Neutrophil (primary cell): ENCODE data around the gene SMOC2.

Source experiments
- H3K27ac ChIP-seq: fragments of 200-600 bp; sonication (generic); 2 replicates; pipeline ENCODE4 v1.5.1; 2016; ENCODE audit warnings: mild to moderate bottlenecking, moderate library complexity
- H3K27me3 ChIP-seq: fragments of 200-600 bp; sonication (generic); 2 replicates; pipeline ENCODE4 v1.6.0; 2016; ENCODE audit warnings: mild to moderate bottlenecking
- H3K36me3 ChIP-seq: fragments of 200-600 bp; sonication (generic); 2 replicates; pipeline ENCODE4 v1.5.1; 2017
- H3K4me1 ChIP-seq, 2 experiments: fragments of 200-600 bp in 1 of 2; sonication (generic) in 1 of 2; 1 replicate in 1 of 2; 2 replicates in 1 of 2; pipeline versions ENCODE4 v1.5.1 to v1.6.1; 2013 to 2016; ENCODE audit warnings: low read depth in 1 of 2, low read length in 1 of 2, mild to moderate bottlenecking in 1 of 2, moderate library complexity in 1 of 2; ENCODE audit not compliant: control insufficient read depth in 1 of 2, insufficient read depth in 1 of 2
- H3K4me3 ChIP-seq, 2 experiments: fragments of 200-600 bp in 1 of 2; sonication (generic) in 1 of 2; 1 replicate in 1 of 2; 2 replicates in 1 of 2; pipeline ENCODE4 v1.5.1; 2013 to 2016; ENCODE audit warnings: low read depth in 1 of 2, low read length in 1 of 2, mild to moderate bottlenecking in 1 of 2, moderate library complexity in 1 of 2
- H3K9me3 ChIP-seq: fragments of 200-600 bp; sonication (generic); 2 replicates; pipeline ENCODE4 v1.5.1; 2016
- TF ChIP-seq, protein P1 (sequence below): fragments of 200-600 bp; sonication (generic); IDR thresholded peaks from 2 replicates; pipeline ENCODE4 v1.5.1; 2016; ENCODE audit warnings: antibody characterized with exemption

SMOC2 gene

DNA sequence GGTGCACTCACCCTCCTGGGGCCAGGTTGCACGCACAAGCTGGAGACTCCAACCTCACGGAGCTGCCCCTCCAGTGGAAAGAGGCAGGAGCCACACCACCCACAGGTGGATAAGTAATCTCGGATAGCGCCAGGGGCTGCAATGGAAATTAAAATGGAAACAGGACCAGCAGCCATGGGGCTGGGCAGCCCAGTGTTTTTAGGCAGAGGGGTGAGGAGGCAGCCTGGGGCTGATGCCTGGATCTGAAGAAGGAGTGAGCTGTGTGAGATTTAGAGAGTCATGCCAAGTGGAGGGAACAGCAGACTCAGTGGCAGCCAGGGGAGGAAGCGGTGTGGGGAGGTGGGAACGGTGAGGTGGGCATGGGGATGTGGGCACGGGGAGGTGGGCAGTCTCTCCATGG, 275.6 kb downstream of the SMOC2 start:
- TF ChIP-seq, protein P1, sequence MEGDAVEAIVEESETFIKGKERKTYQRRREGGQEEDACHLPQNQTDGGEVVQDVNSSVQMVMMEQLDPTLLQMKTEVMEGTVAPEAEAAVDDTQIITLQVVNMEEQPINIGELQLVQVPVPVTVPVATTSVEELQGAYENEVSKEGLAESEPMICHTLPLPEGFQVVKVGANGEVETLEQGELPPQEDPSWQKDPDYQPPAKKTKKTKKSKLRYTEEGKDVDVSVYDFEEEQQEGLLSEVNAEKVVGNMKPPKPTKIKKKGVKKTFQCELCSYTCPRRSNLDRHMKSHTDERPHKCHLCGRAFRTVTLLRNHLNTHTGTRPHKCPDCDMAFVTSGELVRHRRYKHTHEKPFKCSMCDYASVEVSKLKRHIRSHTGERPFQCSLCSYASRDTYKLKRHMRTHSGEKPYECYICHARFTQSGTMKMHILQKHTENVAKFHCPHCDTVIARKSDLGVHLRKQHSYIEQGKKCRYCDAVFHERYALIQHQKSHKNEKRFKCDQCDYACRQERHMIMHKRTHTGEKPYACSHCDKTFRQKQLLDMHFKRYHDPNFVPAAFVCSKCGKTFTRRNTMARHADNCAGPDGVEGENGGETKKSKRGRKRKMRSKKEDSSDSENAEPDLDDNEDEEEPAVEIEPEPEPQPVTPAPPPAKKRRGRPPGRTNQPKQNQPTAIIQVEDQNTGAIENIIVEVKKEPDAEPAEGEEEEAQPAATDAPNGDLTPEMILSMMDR = no peak
- no peaks in the 10 kb centered on the region for H3K27me3 ChIP-seq
- H3K27ac ChIP-seq = no peak overlapping the region
- H3K9me3 ChIP-seq = no peaks in the 10 kb centered on the region
- H3K4me1 ChIP-seq = no peaks in the 10 kb centered on the region
- H3K4me3 ChIP-seq = no peak overlapping the region
- no peaks in the 10 kb centered on the region for H3K36me3 ChIP-seq

DNA sequence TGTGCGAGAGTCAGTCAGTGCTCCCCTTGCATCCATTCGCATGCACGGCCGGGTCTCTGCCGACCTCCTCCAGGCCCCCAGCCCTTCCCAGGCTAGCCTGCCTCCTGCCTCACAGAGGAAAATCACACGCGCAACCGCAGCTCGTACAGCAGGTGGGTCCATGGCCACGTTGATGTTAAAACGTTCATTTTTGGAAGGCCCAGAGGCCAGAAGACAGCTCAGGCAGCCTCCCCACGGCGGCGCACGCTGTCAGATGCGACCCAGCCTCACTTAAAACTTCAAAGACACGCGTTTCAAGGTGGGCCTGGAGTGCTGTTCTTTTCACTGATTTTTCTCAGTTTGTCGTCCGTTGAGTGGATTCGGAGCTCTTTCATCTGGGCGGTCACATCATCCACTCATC, 276.5 kb downstream of the SMOC2 start:
- H3K9me3 ChIP-seq = no peaks in the 10 kb centered on the region
- H3K27me3 ChIP-seq = no peaks in the 10 kb centered on the region
- no peaks in the 10 kb centered on the region for H3K4me1 ChIP-seq
- no peak overlapping the region for H3K4me3 ChIP-seq
- H3K27ac ChIP-seq = no peak overlapping the region
- TF ChIP-seq, protein P1 = no peak
- H3K36me3 ChIP-seq = no peaks in the 10 kb centered on the region
